HepG2 (cell line): ENCODE measurements around the gene CFAP61. TPM values are rescaled to one million over a fixed set of nuclear protein-coding genes. Genes with fewer than 3 reads are reported as not detected.

Source experiments
- ATAC-seq: fragments of 200-7000 bp; cut with Tn5 transposase; 3 replicates; pipeline ENCODE4 v1.9.1; 2020; ENCODE audit warnings: mild to moderate bottlenecking, moderate library complexity
- BruUV-seq: library from RNA; stranded (reverse); fragments of 400-500 nt; replicated peaks from 2 replicates; lab custom pipeline; 2021; lab: Mats Ljungman, UMichigan
- CTCF ChIA-PET: fragments of 300-600 bp; formaldehyde crosslinking; extraction: SDS; loops from one replicate; lab custom pipeline; 2021; ENCODE audit warnings: low total read pairs, inconsistent platforms, low intra/inter-chr PET ratio; lab: Yijun Ruan, JAX
- POLR2A ChIA-PET: fragments of 350-600 bp; sonication (Branson Sonifier 250); formaldehyde crosslinking; loops from one replicate; lab custom pipeline; 2020; ENCODE audit warnings: antibody characterized with exemption, inconsistent platforms; lab: Yijun Ruan, JAX
- DNase-seq: peaks from one replicate; pipeline ENCODE4 v3.0.0-alpha.2; 2015; ENCODE audit warnings: low spot score
- FAIRE-seq: peaks from 3 replicates; lab custom pipeline; 2011; peaks lifted over from hg19 to GRCh38; lab: Jason Lieb, UNC
- H2AFZ ChIP-seq: one replicate; pipeline ENCODE4 v1.6.1; 2011; ENCODE audit warnings: low read length, inconsistent platforms
- H3K27ac ChIP-seq: fragments of 300-600 bp; 3 replicates; pipeline ENCODE4 v1.8.0; 2011; ENCODE audit warnings: mixed run types, mild to moderate bottlenecking, mixed read lengths, low read length, inconsistent platforms; ENCODE audit not compliant: insufficient read depth; ENCODE audit errors: extremely low read length
- H3K27me3 ChIP-seq, 2 experiments: fragments of 200-600 bp in 1 of 2; 2 replicates in 1 of 2; 3 replicates in 1 of 2; pipeline versions ENCODE4 v1.6.0 to v1.8.0; 2011; ENCODE audit warnings: low read length in 2 of 2, mild to moderate bottlenecking in 2 of 2, moderate library complexity in 2 of 2, inconsistent platforms in 1 of 2; ENCODE audit not compliant: insufficient read depth in 2 of 2, control insufficient read depth in 1 of 2
- H3K36me3 ChIP-seq, 2 experiments: fragments of 200-600 bp in 1 of 2; replicated peaks in 1 of 2; 2 replicates in 1 of 2; 3 replicates in 1 of 2; pipeline versions ENCODE4 v1.5.1 to v1.8.0; 2011; ENCODE audit warnings: low read length in 2 of 2, inconsistent platforms in 1 of 2; ENCODE audit not compliant: insufficient read depth in 2 of 2, control insufficient read depth in 1 of 2
- H3K4me1 ChIP-seq: 2 replicates; pipeline ENCODE4 v1.5.1; 2012; ENCODE audit warnings: low read length, inconsistent platforms; ENCODE audit not compliant: insufficient read depth
- H3K4me2 ChIP-seq: 2 replicates; pipeline ENCODE4 v1.6.0; 2011; ENCODE audit warnings: low read depth, low read length, inconsistent platforms
- H3K4me3 ChIP-seq, 3 experiments: fragments of 200-600 bp in 1 of 3; sonication (generic), shearing (Covaris generic) in 1 of 3; replicated peaks in 1 of 3; 2 replicates each; pipeline ENCODE4 v1.5.1; 2011 to 2016; ENCODE audit warnings: low read length in 3 of 3, inconsistent platforms in 2 of 3, low read depth in 2 of 3, mild to moderate bottlenecking in 2 of 3, control low read depth in 1 of 3, mixed read lengths in 1 of 3; ENCODE audit not compliant: insufficient read depth in 1 of 3
- H3K79me2 ChIP-seq: one replicate; pipeline ENCODE4 v1.6.1; 2011; ENCODE audit warnings: low read length, inconsistent platforms; ENCODE audit not compliant: insufficient read depth
- H3K9ac ChIP-seq: 2 replicates; pipeline ENCODE4 v1.6.0; 2011; ENCODE audit warnings: mild to moderate bottlenecking, low read depth, low read length, inconsistent platforms; ENCODE audit not compliant: insufficient read depth
- H3K9me3 ChIP-seq: 2 replicates; pipeline ENCODE4 v1.5.1; 2012; ENCODE audit warnings: mild to moderate bottlenecking, low read length
- H4K20me1 ChIP-seq: 2 replicates; pipeline ENCODE4 v1.6.0; 2011; ENCODE audit warnings: inconsistent platforms, mild to moderate bottlenecking, low read length, moderate library complexity; ENCODE audit not compliant: insufficient read depth
- CREB1 ChIP-seq, 2 experiments: fragments of 450-650 bp in 1 of 2; IDR thresholded peaks; 2 replicates each; pipeline ENCODE4 v1.6.1; 2016 to 2017; ENCODE audit warnings: control low read depth in 1 of 2, mild to moderate bottlenecking in 1 of 2, missing compliant biosample characterization in 1 of 2, missing genetic modification characterization in 1 of 2
- ESRRA ChIP-seq: sonication (generic); formaldehyde crosslinking; IDR thresholded peaks from 2 replicates; pipeline ENCODE4 v1.5.1; 2020; ENCODE audit warnings: mild to moderate bottlenecking, low read depth, missing genetic modification reagents
- FOSL2 ChIP-seq: sonication (generic); formaldehyde crosslinking; IDR thresholded peaks from 2 replicates; pipeline ENCODE4 v1.4.0; 2020; ENCODE audit warnings: missing genetic modification reagents
- HNF4A ChIP-seq: sonication (generic); formaldehyde crosslinking; IDR thresholded peaks from 2 replicates; pipeline ENCODE4 v1.4.0; 2020; ENCODE audit warnings: missing genetic modification reagents
- MIER2 ChIP-seq: IDR thresholded peaks from 2 replicates; pipeline ENCODE4 v1.6.1; 2016; ENCODE audit warnings: missing biosample characterization, missing genetic modification reagents
- SAP130 ChIP-seq: IDR thresholded peaks from 2 replicates; pipeline ENCODE4 v1.6.1; 2016; ENCODE audit warnings: low read depth
- XRCC5 ChIP-seq: fragments of 200-400 bp; formaldehyde crosslinking; optimal IDR thresholded peaks from 2 replicates; pipeline ENCODE3; 2017; ENCODE audit warnings: mild to moderate bottlenecking, low read length
- ZFP1 ChIP-seq: IDR thresholded peaks from 2 replicates; pipeline ENCODE4 v1.6.1; 2016
- ZSCAN31 ChIP-seq: sonication (generic); formaldehyde crosslinking; IDR thresholded peaks from 2 replicates; pipeline ENCODE4 v1.5.0; 2020; ENCODE audit warnings: low read depth, mild to moderate bottlenecking, missing genetic modification reagents
- WGBS: methylation state at CpG from one replicate; pipeline ENCODE4 v1.1.6; 2017; ENCODE audit warnings: low lambda C conversion rate; 5-methylcytosine and 5-hydroxymethylcytosine counted together
- in situ Hi-C: cut with HindIII; loops from 2 replicates; pipeline ENCODE4 v1.10.0; 2017; ENCODE audit warnings: low pct_unique_long_range_greater_than_20kb; ENCODE audit not compliant: extremely low pct_ligation_motif_present
- intact Hi-C: fragments of 100-400 bp; cut with micrococcal nuclease; formaldehyde crosslinking; loops from one replicate; pipeline ENCODE4 v1.10.0; 2022; ENCODE audit not compliant: unreplicated experiment
- polyA plus RNA-seq, 8 experiments: library from polyadenylated mRNA; depleted of rRNA in 3 of 8; stranded (reverse) in 7 of 8; unstranded in 1 of 8; fragments of >200 nt; fragmentation: Illumina TruSeq in 4 of 8; extraction: Trizol in 4 of 8; gene quantifications; 2 replicates each; pipeline versions ENCODE4 v1.2.1 to v1.2.3, GENCODE V29; 2011 to 2016; ENCODE audit warnings: low read depth in 4 of 8, missing spikeins in 1 of 8, mixed read lengths in 1 of 8; ENCODE audit not compliant: insufficient read depth in 1 of 8
- total RNA-seq, 5 experiments: library from RNA; depleted of rRNA; stranded (reverse); fragments of >200 nt; fragmentation: Illumina TruSeq; extraction: Trizol; gene quantifications; 2 replicates each; pipeline ENCODE4 v1.2.3, GENCODE V29; 2016; ENCODE audit warnings: low read depth in 1 of 5
- TF ChIP-seq, protein P1 (sequence below), 2 experiments: IDR thresholded peaks; 2 replicates each; pipeline ENCODE4 v1.6.1; 2011 to 2012; ENCODE audit warnings: low read length in 2 of 2, borderline replicate concordance in 1 of 2, low read depth in 1 of 2, mild to moderate bottlenecking in 1 of 2, moderate library complexity in 1 of 2
- TF ChIP-seq, protein P2 (sequence below): sonication (generic); formaldehyde crosslinking; IDR thresholded peaks from 2 replicates; pipeline ENCODE4 v1.5.0; 2020; ENCODE audit warnings: mild to moderate bottlenecking, missing genetic modification reagents
- TF ChIP-seq, protein P3 (sequence below): IDR thresholded peaks from 2 replicates; pipeline ENCODE4 v1.6.1; 2012; ENCODE audit warnings: low read depth, low read length, improper control_type of control experiment

CFAP61 gene
- total and polyA plus RNA-seq, 2 of the 13 experiments (the other 11 are each of a cell fraction or from before 2014, with no cell fraction given) = 0.27 TPM; not detected in 1

GRCh38 chr20:20063941-20064702 is 11.8 kb downstream of the CFAP61 start:
- DNase-seq = peak; percentile 42
- Histone ChIP-seq H3K79me2 (no peaks in the 10 kb centered on the region), H3K9ac (no peak overlapping the region), H2AFZ (no peak overlapping the region), H3K4me3 (no peak overlapping the region), H3K4me1 (no peaks in the 10 kb centered on the region), H3K4me2 (no peak overlapping the region), H3K9me3 (no peaks in the 10 kb centered on the region), H3K36me3 (no peaks in the 10 kb centered on the region), H3K27me3 (0 out of 5 replicates have a peak, but pooled peaks cover 0 to 18% of the 10 kb centered on the region in 2 experiments), H3K27ac (no peak overlapping the region), H4K20me1 (no peaks in the 10 kb centered on the region)
- in situ Hi-C loops = no loop called here
- CTCF ChIA-PET = no interaction called here
- intact Hi-C loops = no loop called here
- 31% methylated on average over 12 of the region's 12 CpGs for WGBS
- peak; percentile 31; the same call in 1 of the 2 replicates for TF ChIP-seq HNF4A
- TF ChIP-seq, protein P1, sequence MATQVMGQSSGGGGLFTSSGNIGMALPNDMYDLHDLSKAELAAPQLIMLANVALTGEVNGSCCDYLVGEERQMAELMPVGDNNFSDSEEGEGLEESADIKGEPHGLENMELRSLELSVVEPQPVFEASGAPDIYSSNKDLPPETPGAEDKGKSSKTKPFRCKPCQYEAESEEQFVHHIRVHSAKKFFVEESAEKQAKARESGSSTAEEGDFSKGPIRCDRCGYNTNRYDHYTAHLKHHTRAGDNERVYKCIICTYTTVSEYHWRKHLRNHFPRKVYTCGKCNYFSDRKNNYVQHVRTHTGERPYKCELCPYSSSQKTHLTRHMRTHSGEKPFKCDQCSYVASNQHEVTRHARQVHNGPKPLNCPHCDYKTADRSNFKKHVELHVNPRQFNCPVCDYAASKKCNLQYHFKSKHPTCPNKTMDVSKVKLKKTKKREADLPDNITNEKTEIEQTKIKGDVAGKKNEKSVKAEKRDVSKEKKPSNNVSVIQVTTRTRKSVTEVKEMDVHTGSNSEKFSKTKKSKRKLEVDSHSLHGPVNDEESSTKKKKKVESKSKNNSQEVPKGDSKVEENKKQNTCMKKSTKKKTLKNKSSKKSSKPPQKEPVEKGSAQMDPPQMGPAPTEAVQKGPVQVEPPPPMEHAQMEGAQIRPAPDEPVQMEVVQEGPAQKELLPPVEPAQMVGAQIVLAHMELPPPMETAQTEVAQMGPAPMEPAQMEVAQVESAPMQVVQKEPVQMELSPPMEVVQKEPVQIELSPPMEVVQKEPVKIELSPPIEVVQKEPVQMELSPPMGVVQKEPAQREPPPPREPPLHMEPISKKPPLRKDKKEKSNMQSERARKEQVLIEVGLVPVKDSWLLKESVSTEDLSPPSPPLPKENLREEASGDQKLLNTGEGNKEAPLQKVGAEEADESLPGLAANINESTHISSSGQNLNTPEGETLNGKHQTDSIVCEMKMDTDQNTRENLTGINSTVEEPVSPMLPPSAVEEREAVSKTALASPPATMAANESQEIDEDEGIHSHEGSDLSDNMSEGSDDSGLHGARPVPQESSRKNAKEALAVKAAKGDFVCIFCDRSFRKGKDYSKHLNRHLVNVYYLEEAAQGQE (IDR thresholded peaks at IDR 0.05; ENCODE audit: borderline replicate concordance in 1 of 2, low read depth in 1 of 2, low read length in 2 of 2) = peak; percentile 45 to 88
- TF ChIP-seq FOSL2 = peak; percentile 73
- TF ChIP-seq ZFP1 (CRISPR knock-in tag) = peak; percentile 100
- TF ChIP-seq ESRRA (CRISPR knock-in tag) = no peak
- TF ChIP-seq XRCC5 = peak; percentile 23
- no peak for TF ChIP-seq ZSCAN31
- TF ChIP-seq, protein P2, sequence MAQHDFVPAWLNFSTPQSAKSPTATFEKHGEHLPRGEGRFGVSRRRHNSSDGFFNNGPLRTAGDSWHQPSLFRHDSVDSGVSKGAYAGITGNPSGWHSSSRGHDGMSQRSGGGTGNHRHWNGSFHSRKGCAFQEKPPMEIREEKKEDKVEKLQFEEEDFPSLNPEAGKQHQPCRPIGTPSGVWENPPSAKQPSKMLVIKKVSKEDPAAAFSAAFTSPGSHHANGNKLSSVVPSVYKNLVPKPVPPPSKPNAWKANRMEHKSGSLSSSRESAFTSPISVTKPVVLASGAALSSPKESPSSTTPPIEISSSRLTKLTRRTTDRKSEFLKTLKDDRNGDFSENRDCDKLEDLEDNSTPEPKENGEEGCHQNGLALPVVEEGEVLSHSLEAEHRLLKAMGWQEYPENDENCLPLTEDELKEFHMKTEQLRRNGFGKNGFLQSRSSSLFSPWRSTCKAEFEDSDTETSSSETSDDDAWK (CRISPR knock-in tag) = no peak
- TF ChIP-seq, protein P3, sequence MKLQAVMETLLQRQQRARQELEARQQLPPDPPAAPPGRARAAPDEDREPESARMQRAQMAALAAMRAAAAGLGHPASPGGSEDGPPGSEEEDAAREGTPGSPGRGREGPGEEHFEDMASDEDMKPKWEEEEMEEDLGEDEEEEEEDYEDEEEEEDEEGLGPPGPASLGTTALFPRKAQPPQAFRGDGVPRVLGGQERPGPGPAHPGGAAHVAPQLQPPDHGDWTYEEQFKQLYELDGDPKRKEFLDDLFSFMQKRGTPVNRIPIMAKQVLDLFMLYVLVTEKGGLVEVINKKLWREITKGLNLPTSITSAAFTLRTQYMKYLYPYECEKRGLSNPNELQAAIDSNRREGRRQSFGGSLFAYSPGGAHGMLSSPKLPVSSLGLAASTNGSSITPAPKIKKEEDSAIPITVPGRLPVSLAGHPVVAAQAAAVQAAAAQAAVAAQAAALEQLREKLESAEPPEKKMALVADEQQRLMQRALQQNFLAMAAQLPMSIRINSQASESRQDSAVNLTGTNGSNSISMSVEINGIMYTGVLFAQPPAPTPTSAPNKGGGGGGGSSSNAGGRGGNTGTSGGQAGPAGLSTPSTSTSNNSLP = peak; percentile 58; the same call in 1 of the 2 replicates
- peak; percentile 90 for TF ChIP-seq MIER2
- 0 out of 2 replicates have a peak, but pooled peaks have one; percentile 21 for TF ChIP-seq SAP130 (CRISPR knock-in tag)
- peak; percentile 65 for TF ChIP-seq CREB1 (IDR thresholded peaks at IDR 0.05)
- TF ChIP-seq CREB1 (CRISPR knock-in tag; IDR thresholded peaks at IDR 0.05) = no peak
- peak; percentile 85 for ATAC-seq
- FAIRE-seq = no peak
- POLR2A ChIA-PET = no interaction called here
- BruUV-seq = no TSS peak
